K562 (cell line): Measurements from ENCODE around the gene SLC29A3. TPM values are rescaled to one million over a fixed set of nuclear protein-coding genes. Genes with fewer than 3 reads are reported as not detected.

Source experiments
- ATAC-seq: fragments of 200-7000 bp; cut with Tn5 transposase; 3 replicates; pipeline ENCODE4 v1.9.1; 2020; ENCODE audit warnings: moderate library complexity
- BruUV-seq: library from RNA; stranded (reverse); fragments of 400-500 nt; replicated peaks from 2 replicates; lab custom pipeline; 2021; lab: Mats Ljungman, UMichigan
- CTCF ChIA-PET: fragments of 300-600 bp; formaldehyde crosslinking; extraction: SDS; loops from one replicate; lab custom pipeline; 2021; ENCODE audit warnings: low intra/inter-chr PET ratio; lab: Yijun Ruan, JAX
- POLR2A ChIA-PET: fragments of 300-600, 350-650 bp; sonication (Branson Sonifier 250); formaldehyde crosslinking; extraction: SDS; loops from one replicate; lab custom pipeline; 2021; ENCODE audit warnings: antibody characterized with exemption, inconsistent platforms; lab: Yijun Ruan, JAX
- DNase-seq, 4 experiments: peaks; one replicate each; pipeline versions ENCODE4 v3.0.0 to v3.0.0-alpha.2; 2011 to 2018; ENCODE audit warnings: low spot score in 3 of 4, mixed read lengths in 3 of 4; ENCODE audit errors: extremely low read depth in 1 of 4
- FAIRE-seq: peaks from 2 replicates; lab custom pipeline; 2011; peaks lifted over from hg19 to GRCh38; lab: Jason Lieb, UNC
- H2AFZ ChIP-seq: 2 replicates; pipeline ENCODE4 v1.6.0; 2011; ENCODE audit warnings: low read depth, low read length, control low read depth, inconsistent platforms
- H3K27ac ChIP-seq: fragments of 200-600 bp; 3 replicates; pipeline ENCODE4 v1.8.0; 2011; ENCODE audit warnings: low read depth, mild to moderate bottlenecking, control low read depth, inconsistent platforms, low read length, moderate library complexity, mixed read lengths; ENCODE audit errors: extremely low read depth
- H3K27me3 ChIP-seq, 2 experiments: fragments of 300-600 bp in 1 of 2; 2 replicates in 1 of 2; 3 replicates in 1 of 2; pipeline versions ENCODE4 v1.6.0 to v1.8.0; 2011; ENCODE audit warnings: inconsistent platforms in 2 of 2, low read length in 2 of 2, mild to moderate bottlenecking in 1 of 2, mixed read lengths in 1 of 2, moderate library complexity in 1 of 2; ENCODE audit not compliant: control insufficient read depth in 2 of 2, insufficient read depth in 2 of 2
- H3K36me3 ChIP-seq: fragments of 300-600 bp; 3 replicates; pipeline ENCODE4 v1.8.0; 2011; ENCODE audit warnings: mild to moderate bottlenecking, low read length, inconsistent platforms; ENCODE audit not compliant: control insufficient read depth, insufficient read depth
- H3K4me1 ChIP-seq, 2 experiments: fragments of 200-600 bp in 1 of 2; replicated peaks in 1 of 2; 2 replicates in 1 of 2; 3 replicates in 1 of 2; pipeline versions ENCODE4 v1.5.1 to v1.8.0; 2011; ENCODE audit warnings: inconsistent platforms in 2 of 2, low read length in 2 of 2, mild to moderate bottlenecking in 1 of 2, mixed read lengths in 1 of 2, moderate library complexity in 1 of 2; ENCODE audit not compliant: control insufficient read depth in 2 of 2, insufficient read depth in 2 of 2
- H3K4me2 ChIP-seq: 2 replicates; pipeline ENCODE4 v1.6.1; 2011; ENCODE audit warnings: low read length, control low read depth, inconsistent platforms, mixed read lengths; ENCODE audit not compliant: insufficient read depth
- H3K4me3 ChIP-seq: fragments of 200-600 bp; sonication (generic), shearing (Covaris generic); 2 replicates; pipeline ENCODE4 v1.5.1; 2016; ENCODE audit warnings: control low read depth, inconsistent platforms
- H3K79me2 ChIP-seq: fragments of 200-600 bp; 3 replicates; pipeline ENCODE4 v1.8.0; 2011; ENCODE audit warnings: low read length, inconsistent platforms; ENCODE audit not compliant: control insufficient read depth, insufficient read depth
- H3K9ac ChIP-seq, 2 experiments: 2 replicates each; pipeline versions ENCODE4 v1.6.0 to v1.6.1; 2011; ENCODE audit warnings: low read depth in 2 of 2, low read length in 2 of 2, control low read depth in 1 of 2, inconsistent platforms in 1 of 2, mild to moderate bottlenecking in 1 of 2, mixed read lengths in 1 of 2; ENCODE audit not compliant: insufficient read depth in 1 of 2
- H3K9me1 ChIP-seq: one replicate; pipeline ENCODE4 v1.6.0; 2011; ENCODE audit warnings: inconsistent platforms, mild to moderate bottlenecking, low read length, moderate library complexity; ENCODE audit not compliant: control insufficient read depth, insufficient read depth
- H3K9me3 ChIP-seq: replicated peaks from 2 replicates; pipeline ENCODE4 v1.5.1; 2011; ENCODE audit warnings: low read depth, low read length, inconsistent platforms; ENCODE audit not compliant: control insufficient read depth, insufficient read depth
- H4K20me1 ChIP-seq: replicated peaks from 2 replicates; pipeline ENCODE4 v1.6.1; 2011; ENCODE audit warnings: low read length, inconsistent platforms, mixed read lengths; ENCODE audit not compliant: control insufficient read depth, insufficient read depth
- FOXA3 ChIP-seq, 2 experiments: fragments of 450-650 bp in 1 of 2; sonication (generic) in 1 of 2; formaldehyde crosslinking; IDR thresholded peaks in 1 of 2; conservative IDR thresholded peaks in 1 of 2; 2 replicates each; pipeline versions ENCODE4 v1.4.0 to v1.8.0; 2020 to 2022; ENCODE audit warnings: mild to moderate bottlenecking in 2 of 2, missing genetic modification reagents in 1 of 2
- HDAC3 ChIP-seq: fragments of 450-650 bp; IDR thresholded peaks from 2 replicates; pipeline ENCODE4 v1.6.1; 2018; ENCODE audit warnings: borderline replicate concordance, mild to moderate bottlenecking, moderate library complexity; ENCODE audit not compliant: partially characterized antibody
- KDM2B ChIP-seq: fragments of 250-450 bp; sonication (Bioruptor Pico); IDR thresholded peaks from 2 replicates; pipeline ENCODE4 v1.8.0; 2021; ENCODE audit warnings: mild to moderate bottlenecking, moderate library complexity
- MAZ ChIP-seq, 2 experiments: fragments of 450-650 bp in 1 of 2; sonication (generic) in 1 of 2; formaldehyde crosslinking; IDR thresholded peaks in 1 of 2; conservative IDR thresholded peaks in 1 of 2; 2 replicates each; pipeline versions ENCODE4 v1.4.0 to v1.5.0; 2020; ENCODE audit warnings: mild to moderate bottlenecking in 1 of 2, missing genetic modification reagents in 1 of 2
- PREB ChIP-seq: sonication (generic); formaldehyde crosslinking; IDR thresholded peaks from 2 replicates; pipeline ENCODE4 v1.8.1; 2023; ENCODE audit warnings: mild to moderate bottlenecking, missing genetic modification reagents
- SAFB ChIP-seq: fragments of 200-400 bp; formaldehyde crosslinking; IDR thresholded peaks from 2 replicates; pipeline ENCODE4 v1.6.1; 2017; ENCODE audit warnings: low read depth, low read length, borderline replicate concordance
- SNRNP70 ChIP-seq: fragments of 200-400 bp; formaldehyde crosslinking; optimal IDR thresholded peaks from 2 replicates; pipeline ENCODE3; 2017; ENCODE audit warnings: low read depth, low read length
- THAP12 ChIP-seq: fragments of 250-450 bp; sonication (Bioruptor Pico); IDR thresholded peaks from 2 replicates; pipeline ENCODE4 v1.9.0; 2021; ENCODE audit warnings: mild to moderate bottlenecking, inconsistent platforms
- ZNF165 ChIP-seq: fragments of 250-450 bp; sonication (Bioruptor Pico); IDR thresholded peaks from 2 replicates; pipeline ENCODE4 v1.4.0; 2020; ENCODE audit warnings: borderline replicate concordance
- WGBS: fragments of 100-300 bp; shearing (Covaris generic); methylation state at CpG from one replicate; pipeline ENCODE4 v1.1.6; 2016; ENCODE audit warnings: low coverage, mixed read lengths; ENCODE audit not compliant: insufficient coverage; ENCODE audit errors: missing lambda C conversion rate; 5-methylcytosine and 5-hydroxymethylcytosine counted together
- in situ Hi-C: fragments of 300-500 bp; cut with MboI; formaldehyde crosslinking; loops from 4 replicates; pipeline ENCODE4 v1.15.0; 2018; ENCODE audit warnings: inconsistent platforms, mixed read lengths
- intact Hi-C: fragments of 100-400 bp; cut with micrococcal nuclease; formaldehyde crosslinking; loops from 2 replicates; pipeline ENCODE4 v1.14.2; 2022
- polyA plus RNA-seq, 8 experiments: library from polyadenylated mRNA; depleted of rRNA in 4 of 8; stranded (reverse) in 5 of 8; unstranded in 3 of 8; fragments of >200 nt; fragmentation: Nextera tagmentation in 2 of 8; fragmentation: Illumina TruSeq in 1 of 8; extraction: Ambion mirVana in 2 of 8; extraction: Trizol in 1 of 8; gene quantifications; 2 replicates each; pipeline versions ENCODE4 v1.2.1 to v1.2.3, GENCODE V29; 2011 to 2014; ENCODE audit warnings: inconsistent platforms in 1 of 8, missing spikeins in 1 of 8
- total RNA-seq, 7 experiments: library from RNA; depleted of rRNA in 6 of 7; stranded (reverse); fragments of >200 nt in 6 of 7; fragmentation: Illumina TruSeq in 2 of 7; extraction: Trizol in 2 of 7; gene quantifications; 2 replicates each; pipeline versions ENCODE4 v1.2.1 to v1.2.3, GENCODE V29; 2011 to 2021; ENCODE audit warnings: low replicate concordance in 1 of 7
- TF ChIP-seq, protein P1 (sequence below): fragments of 150-350 bp; IDR thresholded peaks from 2 replicates; pipeline ENCODE4 v1.6.1; 2014; ENCODE audit warnings: low read depth, mild to moderate bottlenecking, low read length, borderline replicate concordance
- TF ChIP-seq, protein P2 (sequence below): fragments of 450-650 bp; conservative IDR thresholded peaks from 2 replicates; pipeline ENCODE4 v1.6.1; 2016; ENCODE audit warnings: missing genetic modification characterization, low read depth, mild to moderate bottlenecking, missing compliant biosample characterization, moderate library complexity

Gene SLC29A3
- total and polyA plus RNA-seq, 9 of the 15 experiments (the other 6 are each of a cell fraction or from before 2014, with no cell fraction given) = 2.1 to 10.7 (median 4.6) TPM

GRCh38 chr10:71383972-71384687 lies 65.1 kb downstream of the SLC29A3 start:
- Histone ChIP-seq H2AFZ (no peak overlapping the region), H3K36me3 (no peaks in the 10 kb centered on the region), H3K9me1 (no peaks in the 10 kb centered on the region), H3K9ac (no peak overlapping the region), H3K79me2 (no peaks in the 10 kb centered on the region), H3K4me2 (no peak overlapping the region), H3K9me3 (no peaks in the 10 kb centered on the region), H3K4me3 (no peak overlapping the region), H3K27ac (no peak overlapping the region), H3K4me1 (peaks cover 3 to 9% of the 10 kb centered on the region in 2 experiments; a peak in 3 of 5 replicates), H4K20me1 (no peaks in the 10 kb centered on the region), H3K27me3 (peaks cover 5 to 10% of the 10 kb centered on the region in 2 experiments)
- WGBS = 10% methylated on average over 9 of the region's 10 CpGs
- peak; percentile 83 for FAIRE-seq
- DNase-seq = peak; percentile 86 to 92 (median 90)
- POLR2A ChIA-PET = interaction anchor here (0.6 to 0.8 kb wide), 4 partner anchors 26 to 312 kb away, joined by 3 read pairs; no protein-coding TSS in a partner anchor
- no TSS peak for BruUV-seq
- in situ Hi-C loops = loop anchor here (10.0 kb wide), 2 partner anchors 321 to 431 kb away; no protein-coding TSS in a partner anchor
- intact Hi-C loops = loop anchor here (1.0 to 5.0 kb wide), 4 partner anchors 186 to 513 kb away; no protein-coding TSS in a partner anchor
- CTCF ChIA-PET = interaction anchor here (0.6 to 2.8 kb wide), 10 partner anchors 18 to 512 kb away, joined by 3 to 15 read pairs (median 4); partner anchors contain the start of gene SLC29A3
- peak; percentile 98 for ATAC-seq
- TF ChIP-seq MAZ (CRISPR knock-in tag; conservative IDR thresholded peaks at IDR 0.05 in 1 of 2, IDR thresholded peaks at IDR 0.05 in 1 of 2) (peak; percentile 38 to 56; a peak in 2 of 4 replicates), ZNF165 (CRISPR knock-in tag) (0 out of 2 replicates have a peak, but pooled peaks have one; percentile 51), PREB (CRISPR knock-in tag) (no peak), HDAC3 (no peak), KDM2B (CRISPR knock-in tag) (no peak), FOXA3 (CRISPR knock-in tag; conservative IDR thresholded peaks at IDR 0.05 in 1 of 2, IDR thresholded peaks at IDR 0.05 in 1 of 2) (no peak), SNRNP70 (no peak), SAFB (no peak), THAP12 (CRISPR knock-in tag) (no peak)
- TF ChIP-seq, protein P1, sequence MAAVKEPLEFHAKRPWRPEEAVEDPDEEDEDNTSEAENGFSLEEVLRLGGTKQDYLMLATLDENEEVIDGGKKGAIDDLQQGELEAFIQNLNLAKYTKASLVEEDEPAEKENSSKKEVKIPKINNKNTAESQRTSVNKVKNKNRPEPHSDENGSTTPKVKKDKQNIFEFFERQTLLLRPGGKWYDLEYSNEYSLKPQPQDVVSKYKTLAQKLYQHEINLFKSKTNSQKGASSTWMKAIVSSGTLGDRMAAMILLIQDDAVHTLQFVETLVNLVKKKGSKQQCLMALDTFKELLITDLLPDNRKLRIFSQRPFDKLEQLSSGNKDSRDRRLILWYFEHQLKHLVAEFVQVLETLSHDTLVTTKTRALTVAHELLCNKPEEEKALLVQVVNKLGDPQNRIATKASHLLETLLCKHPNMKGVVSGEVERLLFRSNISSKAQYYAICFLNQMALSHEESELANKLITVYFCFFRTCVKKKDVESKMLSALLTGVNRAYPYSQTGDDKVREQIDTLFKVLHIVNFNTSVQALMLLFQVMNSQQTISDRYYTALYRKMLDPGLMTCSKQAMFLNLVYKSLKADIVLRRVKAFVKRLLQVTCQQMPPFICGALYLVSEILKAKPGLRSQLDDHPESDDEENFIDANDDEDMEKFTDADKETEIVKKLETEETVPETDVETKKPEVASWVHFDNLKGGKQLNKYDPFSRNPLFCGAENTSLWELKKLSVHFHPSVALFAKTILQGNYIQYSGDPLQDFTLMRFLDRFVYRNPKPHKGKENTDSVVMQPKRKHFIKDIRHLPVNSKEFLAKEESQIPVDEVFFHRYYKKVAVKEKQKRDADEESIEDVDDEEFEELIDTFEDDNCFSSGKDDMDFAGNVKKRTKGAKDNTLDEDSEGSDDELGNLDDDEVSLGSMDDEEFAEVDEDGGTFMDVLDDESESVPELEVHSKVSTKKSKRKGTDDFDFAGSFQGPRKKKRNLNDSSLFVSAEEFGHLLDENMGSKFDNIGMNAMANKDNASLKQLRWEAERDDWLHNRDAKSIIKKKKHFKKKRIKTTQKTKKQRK = no peak
- TF ChIP-seq, protein P2, sequence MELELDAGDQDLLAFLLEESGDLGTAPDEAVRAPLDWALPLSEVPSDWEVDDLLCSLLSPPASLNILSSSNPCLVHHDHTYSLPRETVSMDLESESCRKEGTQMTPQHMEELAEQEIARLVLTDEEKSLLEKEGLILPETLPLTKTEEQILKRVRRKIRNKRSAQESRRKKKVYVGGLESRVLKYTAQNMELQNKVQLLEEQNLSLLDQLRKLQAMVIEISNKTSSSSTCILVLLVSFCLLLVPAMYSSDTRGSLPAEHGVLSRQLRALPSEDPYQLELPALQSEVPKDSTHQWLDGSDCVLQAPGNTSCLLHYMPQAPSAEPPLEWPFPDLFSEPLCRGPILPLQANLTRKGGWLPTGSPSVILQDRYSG (tag) = no peak
